Type B pancreatic cell (in vitro differentiated cells): ENCODE results near the gene ACAD8. TPM values are rescaled to one million over a fixed set of nuclear protein-coding genes. Genes with fewer than 3 reads are reported as not detected.
A peak's percentile ranks its signal among the peaks of the same experiment; 100 is the strongest.

Experiments used
- DNase-seq: peaks from one replicate; pipeline ENCODE4 v3.0.0; 2021; ENCODE audit warnings: mixed read lengths; ENCODE audit not compliant: unreplicated experiment; ENCODE audit errors: extremely low spot score
- H3K27ac Mint-ChIP-seq: 2 replicates; pipeline ENCODE4 v1.8.0; 2021; ENCODE audit warnings: mild to moderate bottlenecking, mixed read lengths
- H3K27me3 Mint-ChIP-seq: 2 replicates; pipeline ENCODE4 v1.8.0; 2021; ENCODE audit warnings: mixed read lengths
- H3K36me3 Mint-ChIP-seq: 2 replicates; pipeline ENCODE4 v1.8.0; 2021; ENCODE audit warnings: mixed read lengths
- H3K4me1 Mint-ChIP-seq: one replicate; pipeline ENCODE4 v1.8.0; 2021; ENCODE audit warnings: mixed read lengths; ENCODE audit not compliant: unreplicated experiment
- H3K4me3 Mint-ChIP-seq: 2 replicates; pipeline ENCODE4 v1.8.0; 2021; ENCODE audit warnings: mild to moderate bottlenecking, mixed read lengths
- H3K9me3 Mint-ChIP-seq: 2 replicates; pipeline ENCODE4 v1.8.0; 2021; ENCODE audit warnings: mixed read lengths
- total RNA-seq: library from RNA; stranded (reverse); gene quantifications from 2 replicates; pipeline ENCODE4 v1.2.1, GENCODE V29; 2021; ENCODE audit warnings: low replicate concordance
- TF ChIP-seq, protein P1 (sequence below): fragments of 200-600 bp; sonication (generic); conservative IDR thresholded peaks from 2 replicates; pipeline ENCODE4 v1.5.0; 2021; ENCODE audit warnings: antibody characterized with exemption, mild to moderate bottlenecking

The ACAD8 gene
- total RNA-seq, 1 donor from 2014 or later: 29.8 TPM

DNA sequence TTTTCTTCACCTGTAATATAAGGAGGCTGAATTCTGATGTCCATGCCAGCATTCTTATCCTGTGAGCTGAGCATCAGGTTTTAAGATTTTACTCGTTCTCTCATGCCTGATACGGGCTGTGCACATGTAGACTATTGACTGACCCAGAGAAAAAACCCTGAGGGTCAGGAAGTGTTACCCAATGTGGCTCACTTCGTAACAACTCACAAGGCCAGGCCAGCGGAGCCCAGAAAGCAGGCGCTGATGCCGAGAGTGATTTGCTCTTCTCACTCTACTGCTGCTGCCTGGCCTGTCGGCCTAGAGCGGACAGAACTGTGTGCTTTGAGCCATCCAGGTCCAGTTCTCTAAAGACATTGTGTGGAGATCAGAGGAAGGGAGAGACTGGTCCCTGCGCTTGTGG lies 11.0 kb upstream of the ACAD8 start:
- no peak overlapping the region for H3K27ac Mint-ChIP-seq
- no peak overlapping the region for H3K4me3 Mint-ChIP-seq
- no peaks in the 10 kb centered on the region for H3K4me1 Mint-ChIP-seq
- H3K9me3 Mint-ChIP-seq: no peaks in the 10 kb centered on the region
- H3K36me3 Mint-ChIP-seq: peaks cover 19% of the 10 kb centered on the region
- TF ChIP-seq, protein P1, sequence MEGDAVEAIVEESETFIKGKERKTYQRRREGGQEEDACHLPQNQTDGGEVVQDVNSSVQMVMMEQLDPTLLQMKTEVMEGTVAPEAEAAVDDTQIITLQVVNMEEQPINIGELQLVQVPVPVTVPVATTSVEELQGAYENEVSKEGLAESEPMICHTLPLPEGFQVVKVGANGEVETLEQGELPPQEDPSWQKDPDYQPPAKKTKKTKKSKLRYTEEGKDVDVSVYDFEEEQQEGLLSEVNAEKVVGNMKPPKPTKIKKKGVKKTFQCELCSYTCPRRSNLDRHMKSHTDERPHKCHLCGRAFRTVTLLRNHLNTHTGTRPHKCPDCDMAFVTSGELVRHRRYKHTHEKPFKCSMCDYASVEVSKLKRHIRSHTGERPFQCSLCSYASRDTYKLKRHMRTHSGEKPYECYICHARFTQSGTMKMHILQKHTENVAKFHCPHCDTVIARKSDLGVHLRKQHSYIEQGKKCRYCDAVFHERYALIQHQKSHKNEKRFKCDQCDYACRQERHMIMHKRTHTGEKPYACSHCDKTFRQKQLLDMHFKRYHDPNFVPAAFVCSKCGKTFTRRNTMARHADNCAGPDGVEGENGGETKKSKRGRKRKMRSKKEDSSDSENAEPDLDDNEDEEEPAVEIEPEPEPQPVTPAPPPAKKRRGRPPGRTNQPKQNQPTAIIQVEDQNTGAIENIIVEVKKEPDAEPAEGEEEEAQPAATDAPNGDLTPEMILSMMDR: no peak
- no peak for DNase-seq
- no peaks in the 10 kb centered on the region for H3K27me3 Mint-ChIP-seq

DNA sequence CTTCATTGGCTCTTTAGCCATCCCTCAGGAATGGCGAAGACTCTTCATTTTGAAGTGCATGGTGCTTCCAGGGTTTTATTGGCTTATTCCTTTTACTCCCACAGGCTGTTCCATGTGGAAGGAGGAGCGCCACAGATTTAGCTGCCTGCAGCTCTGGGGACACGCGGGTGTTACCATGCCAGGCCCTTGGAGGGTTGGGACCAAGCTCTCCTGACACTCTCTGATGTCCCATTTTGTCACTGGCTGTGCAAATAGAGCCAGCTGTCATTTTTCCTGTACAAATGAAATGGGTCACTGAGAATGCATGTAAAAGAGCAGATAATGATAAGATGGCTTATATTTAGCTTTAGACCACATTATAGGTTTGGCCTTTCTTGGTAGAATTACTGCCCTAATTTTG lies 9.5 kb upstream of the ACAD8 start:
- no peak overlapping the region for H3K4me3 Mint-ChIP-seq
- H3K4me1 Mint-ChIP-seq: no peaks in the 10 kb centered on the region
- H3K36me3 Mint-ChIP-seq: peaks cover 12% of the 10 kb centered on the region
- no peak overlapping the region for H3K27ac Mint-ChIP-seq
- no peaks in the 10 kb centered on the region for H3K9me3 Mint-ChIP-seq
- DNase-seq: no peak
- TF ChIP-seq, protein P1: no peak
- H3K27me3 Mint-ChIP-seq: no peaks in the 10 kb centered on the region

GRCh38 chr11:134244593-134244992 lies 8.8 kb upstream of the ACAD8 start:
- TF ChIP-seq, protein P1: peak; percentile 62
- Mint-ChIP-seq H3K27ac (no peak overlapping the region), H3K9me3 (no peaks in the 10 kb centered on the region), H3K27me3 (no peaks in the 10 kb centered on the region), H3K36me3 (peaks cover 18% of the 10 kb centered on the region), H3K4me3 (no peak overlapping the region), H3K4me1 (no peaks in the 10 kb centered on the region)
- no peak for DNase-seq

DNA sequence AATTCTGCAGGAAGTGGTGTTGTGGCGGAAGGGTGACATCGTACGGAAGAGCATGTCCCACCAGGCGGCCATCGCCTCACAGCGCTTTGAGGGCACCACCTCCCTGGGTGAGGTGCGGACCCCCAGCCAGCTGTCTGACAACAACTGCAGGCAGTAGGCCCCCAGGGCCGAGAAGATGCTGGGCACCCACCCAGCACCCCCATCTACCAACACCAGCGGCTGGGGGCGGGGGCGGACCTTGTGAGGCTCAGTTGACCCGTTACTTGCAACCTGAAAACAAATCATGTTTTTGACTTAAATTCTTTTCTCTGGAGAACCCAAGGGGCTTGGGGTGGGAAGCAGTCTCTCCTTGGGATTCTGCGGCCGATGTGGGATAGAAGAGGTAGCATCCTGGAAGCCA lies 7.9 kb upstream of the ACAD8 start:
- Mint-ChIP-seq H3K4me1 (no peaks in the 10 kb centered on the region), H3K27ac (no peak overlapping the region), H3K4me3 (no peak overlapping the region), H3K27me3 (no peaks in the 10 kb centered on the region), H3K36me3 (peaks cover 18% of the 10 kb centered on the region), H3K9me3 (no peaks in the 10 kb centered on the region)
- DNase-seq: no peak
- TF ChIP-seq, protein P1: no peak

DNA sequence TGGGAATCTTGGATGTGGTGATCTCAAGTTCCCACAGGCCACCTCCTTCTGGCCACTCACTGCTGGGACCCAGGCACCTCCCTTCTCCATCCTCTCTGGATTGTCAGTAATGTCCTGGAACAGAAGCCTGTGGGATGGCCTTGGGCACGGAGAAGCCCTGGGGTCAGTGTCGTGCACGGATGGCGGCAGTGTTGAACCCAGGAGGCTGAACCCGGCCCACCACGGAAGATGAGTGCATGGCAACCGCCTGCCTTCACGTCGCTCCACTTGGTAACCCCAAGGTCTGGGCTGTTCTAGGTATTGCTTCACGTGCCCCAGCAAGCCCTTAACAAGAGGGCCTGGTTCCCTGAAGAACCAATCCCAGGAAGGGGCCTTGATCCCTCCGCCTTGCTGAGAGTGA lies 7.3 kb upstream of the ACAD8 start:
- no peak overlapping the region for H3K27ac Mint-ChIP-seq
- H3K4me3 Mint-ChIP-seq: no peak overlapping the region
- H3K4me1 Mint-ChIP-seq: no peaks in the 10 kb centered on the region
- TF ChIP-seq, protein P1: no peak
- no peaks in the 10 kb centered on the region for H3K27me3 Mint-ChIP-seq
- H3K36me3 Mint-ChIP-seq: peaks cover 18% of the 10 kb centered on the region
- no peaks in the 10 kb centered on the region for H3K9me3 Mint-ChIP-seq
- DNase-seq: no peak

DNA sequence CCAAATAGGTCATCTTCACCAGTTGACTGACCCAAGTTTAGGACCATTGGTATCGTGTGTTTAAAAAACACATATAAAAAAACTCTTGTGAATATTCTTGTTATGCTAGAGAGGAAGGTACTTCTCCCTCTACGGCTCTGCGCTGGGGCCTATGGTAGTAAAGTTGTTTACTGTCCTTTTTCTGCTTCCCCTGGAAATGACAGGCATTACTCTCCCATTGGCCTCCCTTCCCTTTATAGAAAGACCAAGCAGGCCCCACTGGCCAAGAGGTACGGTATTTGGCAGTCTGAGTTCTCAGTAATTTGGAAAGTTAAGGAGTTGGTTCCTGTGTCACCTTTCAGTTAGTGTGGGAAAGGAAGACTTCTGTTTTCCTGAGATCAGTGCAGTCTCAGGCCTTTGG lies 6.7 kb upstream of the ACAD8 start:
- peaks cover 18% of the 10 kb centered on the region for H3K36me3 Mint-ChIP-seq
- H3K4me1 Mint-ChIP-seq: no peaks in the 10 kb centered on the region
- H3K27me3 Mint-ChIP-seq: no peaks in the 10 kb centered on the region
- no peak overlapping the region for H3K27ac Mint-ChIP-seq
- DNase-seq: no peak
- no peaks in the 10 kb centered on the region for H3K9me3 Mint-ChIP-seq
- no peak overlapping the region for H3K4me3 Mint-ChIP-seq
- TF ChIP-seq, protein P1: no peak
